Forelimb muscle (tissue), 1 donor: ENCODE results near the gene JTB. TPM values are rescaled to one million over a fixed set of nuclear protein-coding genes. Genes with fewer than 3 reads are reported as not detected.
"Not testable (repeated sequence)": the region's sequence is repeated elsewhere in the genome, so short reads cannot be mapped to it uniquely, and the experiment has no call there.

ENCODE experiments used
- DNase-seq: peaks from one replicate; pipeline ENCODE4 v3.0.0-alpha.2; 2013; ENCODE audit warnings: low read depth
- polyA plus RNA-seq: library from polyadenylated mRNA; unstranded; fragments of 120-200 nt; gene quantifications from one replicate; pipeline ENCODE4 v1.2.1, GENCODE V29; 2013; ENCODE audit not compliant: insufficient read length

JTB gene
- 75.7 TPM for polyA plus RNA-seq

- no peak for DNase-seq
Observed at GRCh38 chr1:153977250-153978240, at the start of gene JTB. Gene JTB (minus strand): TSS chr1:153977674. CDS start chr1:153977252, 422 bp downstream.

GRCh38 chr1:154019940-154020339 is 42.5 kb upstream of the JTB start:
- DNase-seq, result no peak

- DNase-seq, result no peak
Observed at GRCh38 chr1:154019269-154019668, 41.8 kb upstream of the JTB start.

GRCh38 chr1:154014154-154014907 is 36.9 kb upstream of the JTB start:
- no peak for DNase-seq

- DNase-seq, result not testable (repeated sequence)
Observed at GRCh38 chr1:154012543-154012942, 35.1 kb upstream of the JTB start.

- no peak for DNase-seq
Observed at GRCh38 chr1:154012129-154012528, 34.7 kb upstream of the JTB start.

- no peak for DNase-seq
Observed at GRCh38 chr1:154006136-154006535, 28.7 kb upstream of the JTB start.

GRCh38 chr1:154000420-154000819 is 22.9 kb upstream of the JTB start:
- DNase-seq, result no peak

GRCh38 chr1:153996882-153997281 is 19.4 kb upstream of the JTB start:
- DNase-seq, result not testable (repeated sequence)

- no peak for DNase-seq
Observed at GRCh38 chr1:153995640-153996039, 18.2 kb upstream of the JTB start.

GRCh38 chr1:153995202-153995601 is 17.7 kb upstream of the JTB start:
- no peak for DNase-seq

- no peak for DNase-seq
Observed at GRCh38 chr1:153991806-153992205, 14.3 kb upstream of the JTB start.

GRCh38 chr1:153991151-153991630 is 13.7 kb upstream of the JTB start:
- DNase-seq, result no peak

GRCh38 chr1:153990468-153991150 is 13.1 kb upstream of the JTB start, which contains the start of gene RPS27:
Gene RPS27 (plus strand): TSS chr1:153990762. CDS start chr1:153990797, 35 bp downstream.
- peak; percentile 99 for DNase-seq

- DNase-seq, result no peak
Observed at GRCh38 chr1:153987621-153988020, 10.1 kb upstream of the JTB start.

- DNase-seq, result no peak
Observed at GRCh38 chr1:153985941-153986761, 8.7 kb upstream of the JTB start, which contains the start of gene RAB13. Gene RAB13 (minus strand): TSS chr1:153986339. CDS start chr1:153986236, 103 bp downstream.

GRCh38 chr1:153985341-153985912 is 8.0 kb upstream of the JTB start:
- DNase-seq, result no peak

GRCh38 chr1:153984123-153984894 is 6.8 kb upstream of the JTB start:
- DNase-seq, result no peak

- not testable (repeated sequence) for DNase-seq
Observed at GRCh38 chr1:153981735-153982134, 4.3 kb upstream of the JTB start.
